Hematopoietic multipotent progenitor cell treated with erythropoietin and hydrocortisone succinate and interleukin-3 and kit ligand, for 15 days (in vitro differentiated cells): ENCODE data around the gene ADAMTSL3.
A peak's percentile ranks its signal among the peaks of the same experiment; 100 is the strongest.
"Not testable (repeated sequence)": the region's sequence is repeated elsewhere in the genome, so short reads cannot be mapped to it uniquely, and the experiment has no call there.

ENCODE experiments used
- DNase-seq: peaks from one replicate; pipeline ENCODE4 v3.0.0-alpha.2; 2015; ENCODE audit warnings: low spot score

Gene ADAMTSL3

GRCh38 chr15:84023636-84024035 is 369.7 kb downstream of the ADAMTSL3 start:
- peak; percentile 15 for DNase-seq

DNA sequence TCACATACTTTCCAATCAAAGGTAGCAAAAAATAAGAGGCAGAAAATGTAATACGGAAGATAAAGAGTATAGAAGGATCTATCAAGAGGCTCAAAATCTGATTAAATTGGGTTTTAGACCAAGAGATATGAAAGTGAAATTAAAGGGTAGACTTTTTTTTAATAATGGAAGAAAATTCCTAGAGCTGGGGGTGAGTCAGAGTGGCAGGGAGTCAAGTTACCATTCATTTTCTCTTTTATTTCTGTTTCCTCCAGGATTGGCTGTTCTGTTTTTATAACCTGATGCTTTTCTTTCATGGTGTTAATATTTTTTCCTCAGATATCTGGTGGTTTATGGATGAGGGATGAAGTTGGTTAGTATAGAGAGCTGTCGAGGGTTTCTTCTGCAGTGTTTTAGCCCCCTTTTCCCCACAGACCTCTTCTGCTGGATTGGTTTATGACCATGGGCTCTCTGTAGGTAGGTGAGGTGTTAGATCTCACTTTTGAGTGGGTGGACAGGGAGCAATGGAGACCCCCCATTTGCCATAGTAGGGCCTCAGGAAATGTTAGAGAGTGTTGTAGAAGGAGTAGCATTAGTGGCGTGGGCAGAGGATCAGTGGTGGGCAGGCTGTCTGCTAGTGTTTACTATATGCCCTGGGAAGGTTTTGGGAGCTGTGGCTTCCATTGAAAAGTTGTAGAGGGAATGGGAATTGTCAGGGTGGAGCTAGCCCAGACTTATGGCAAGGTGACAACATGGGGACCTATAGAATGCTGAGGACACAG is 380.1 kb downstream of the ADAMTSL3 start:
- no peak for DNase-seq

DNA sequence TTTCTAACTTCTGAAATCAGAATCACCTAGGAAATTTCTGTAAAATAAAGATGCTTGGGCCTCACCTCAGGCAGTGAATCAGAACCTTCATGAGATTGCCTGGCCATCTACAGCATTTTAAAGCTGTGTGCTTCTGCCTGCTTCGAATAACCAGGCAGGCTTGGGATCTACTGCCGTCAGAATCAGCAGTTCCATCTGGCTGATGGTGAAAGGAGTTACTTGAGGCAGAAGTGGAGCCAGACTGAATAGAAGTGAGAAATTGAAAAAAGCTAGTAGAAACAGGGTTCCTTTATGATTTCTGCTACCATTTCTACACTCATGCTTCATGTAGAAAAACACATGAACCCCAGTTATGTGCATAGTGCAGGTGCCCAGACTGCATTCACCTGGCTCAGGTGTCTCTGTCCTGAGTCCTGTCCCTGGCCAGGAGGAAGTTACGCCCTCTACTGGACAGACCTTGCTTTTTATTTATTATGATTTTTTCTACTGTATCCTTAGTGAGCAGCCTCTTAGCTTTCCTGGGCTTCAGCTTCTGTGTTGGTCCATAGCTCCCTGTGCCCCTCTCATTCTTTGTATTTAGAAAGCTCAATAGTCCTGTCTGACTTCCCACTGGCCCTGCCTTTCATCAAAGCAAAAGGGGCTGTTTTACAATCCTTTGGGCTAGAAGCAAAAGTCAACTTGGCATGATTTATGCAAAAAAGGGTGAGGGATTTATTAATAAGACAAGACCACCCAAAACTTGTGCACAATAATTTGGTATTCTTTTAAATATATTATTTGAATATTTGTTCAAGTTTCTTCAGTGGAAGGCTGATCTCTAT is 380.9 kb downstream of the ADAMTSL3 start:
- no peak for DNase-seq

- DNase-seq, result no peak
Measured at GRCh38 chr15:84035399-84035766, 381.5 kb downstream of the ADAMTSL3 start.

GRCh38 chr15:84037301-84037700 is 383.4 kb downstream of the ADAMTSL3 start:
- no peak for DNase-seq

DNA sequence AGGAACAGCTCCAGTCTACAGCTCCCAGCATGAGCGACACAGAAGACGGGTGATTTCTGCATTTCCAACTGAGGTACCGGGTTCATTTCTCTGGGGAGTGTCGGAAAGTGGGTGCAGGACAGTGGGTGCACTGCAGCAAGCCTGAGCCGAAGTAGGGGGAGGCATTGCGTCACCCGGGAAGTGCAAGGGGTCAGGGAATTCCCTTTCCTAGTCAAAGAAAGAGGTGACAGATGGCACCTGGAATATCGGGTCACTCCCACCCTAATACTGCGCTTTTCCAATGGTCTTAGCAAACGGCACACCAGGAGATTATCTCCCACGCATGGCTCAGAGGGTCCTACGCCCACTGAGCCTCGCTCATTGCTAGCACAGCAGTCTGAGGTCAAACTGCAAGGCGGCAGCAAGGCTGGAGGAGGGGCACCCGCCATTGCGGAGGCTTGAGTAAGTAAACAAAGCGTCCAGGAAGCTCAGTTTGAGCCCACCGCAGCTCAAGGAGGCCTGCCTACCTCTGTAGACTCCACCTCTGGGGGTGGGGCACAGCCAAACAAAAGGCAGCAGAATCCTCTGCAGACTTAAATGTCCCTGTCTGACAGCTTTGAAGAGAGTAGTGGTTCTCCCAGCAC is 388.6 kb downstream of the ADAMTSL3 start:
- DNase-seq, result not testable (repeated sequence)

GRCh38 chr15:84046064-84046637 is 392.2 kb downstream of the ADAMTSL3 start:
- no peak for DNase-seq

DNA sequence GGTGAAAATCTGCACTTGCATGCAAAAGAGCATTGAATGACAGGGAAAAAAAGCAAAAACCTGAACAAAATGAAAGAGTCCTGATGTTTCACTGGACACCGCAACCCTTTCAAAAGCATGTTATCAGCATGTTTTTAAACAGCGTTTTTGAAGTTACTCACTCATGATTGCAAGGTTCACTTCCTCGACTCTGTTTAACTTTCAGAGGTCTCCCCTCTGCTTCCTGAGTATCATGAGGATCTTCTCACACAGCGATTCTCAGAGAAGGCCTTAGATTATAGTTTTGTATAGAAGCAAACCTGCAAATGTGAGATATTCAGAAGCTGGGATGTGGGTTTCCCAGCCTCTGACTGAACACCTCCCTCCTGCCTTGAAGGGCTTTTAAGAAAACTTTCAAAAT is 395.6 kb downstream of the ADAMTSL3 start:
- not testable (repeated sequence) for DNase-seq

GRCh38 chr15:84050076-84050475 is 396.2 kb downstream of the ADAMTSL3 start:
- DNase-seq, result no peak

GRCh38 chr15:84051146-84051545 is 397.2 kb downstream of the ADAMTSL3 start:
- DNase-seq, result not testable (repeated sequence)

GRCh38 chr15:84054544-84054943 is 400.6 kb downstream of the ADAMTSL3 start:
- DNase-seq, result not testable (repeated sequence)

DNA sequence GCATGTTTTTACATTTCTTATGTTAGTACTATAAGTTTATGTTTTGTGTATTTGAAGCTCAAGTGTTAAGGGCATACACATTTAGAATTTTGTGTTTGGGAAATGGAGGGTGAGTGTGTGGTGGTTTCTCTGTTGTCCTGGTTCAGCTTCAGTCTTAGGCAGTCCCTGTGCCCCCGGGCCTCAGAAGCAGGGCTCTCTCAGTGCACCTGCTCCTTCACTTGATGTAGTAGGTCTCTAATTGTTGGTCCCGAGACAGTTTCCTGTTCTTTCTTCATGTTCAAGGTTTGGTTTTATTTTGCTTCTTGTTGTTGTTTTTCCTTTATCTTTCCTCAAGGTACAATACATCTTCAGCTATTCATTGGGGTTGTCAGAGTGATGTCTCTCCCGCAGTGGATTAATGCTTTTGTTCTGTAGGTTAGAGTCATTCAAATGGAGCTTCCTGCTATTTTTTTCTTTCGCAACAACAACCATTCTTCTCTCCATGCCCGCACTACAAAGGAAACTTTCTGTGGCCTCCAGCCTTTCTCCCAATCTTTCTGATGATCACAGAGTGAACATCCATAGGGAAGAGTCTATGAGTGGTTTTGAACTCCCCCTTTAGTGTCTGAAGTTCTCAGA is 403.9 kb downstream of the ADAMTSL3 start:
- DNase-seq, result no peak

- DNase-seq, result not testable (repeated sequence)
Measured at GRCh38 chr15:84063674-84064073, 409.8 kb downstream of the ADAMTSL3 start.

DNA sequence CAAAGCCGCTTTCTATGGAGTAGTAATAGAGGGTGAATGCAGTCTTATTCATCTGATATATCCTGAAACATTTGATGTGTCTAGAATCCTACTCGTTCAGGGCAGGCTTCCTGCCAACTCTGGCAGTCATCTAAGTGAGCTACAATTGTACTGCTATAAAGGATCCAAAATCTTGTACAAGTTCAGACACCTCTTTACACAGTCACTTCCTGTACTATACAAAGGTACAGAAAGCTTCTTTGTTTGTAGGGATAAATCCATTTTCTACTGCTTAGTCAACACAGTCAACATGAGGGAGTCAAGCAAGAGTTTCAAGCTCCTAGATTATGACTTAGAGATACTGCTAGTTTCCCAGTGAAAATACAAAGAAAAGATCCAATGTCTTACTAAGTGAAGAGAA is 414.8 kb downstream of the ADAMTSL3 start:
- not testable (repeated sequence) for DNase-seq

GRCh38 chr15:84078038-84078437 is 424.1 kb downstream of the ADAMTSL3 start:
- DNase-seq, result not testable (repeated sequence)

DNA sequence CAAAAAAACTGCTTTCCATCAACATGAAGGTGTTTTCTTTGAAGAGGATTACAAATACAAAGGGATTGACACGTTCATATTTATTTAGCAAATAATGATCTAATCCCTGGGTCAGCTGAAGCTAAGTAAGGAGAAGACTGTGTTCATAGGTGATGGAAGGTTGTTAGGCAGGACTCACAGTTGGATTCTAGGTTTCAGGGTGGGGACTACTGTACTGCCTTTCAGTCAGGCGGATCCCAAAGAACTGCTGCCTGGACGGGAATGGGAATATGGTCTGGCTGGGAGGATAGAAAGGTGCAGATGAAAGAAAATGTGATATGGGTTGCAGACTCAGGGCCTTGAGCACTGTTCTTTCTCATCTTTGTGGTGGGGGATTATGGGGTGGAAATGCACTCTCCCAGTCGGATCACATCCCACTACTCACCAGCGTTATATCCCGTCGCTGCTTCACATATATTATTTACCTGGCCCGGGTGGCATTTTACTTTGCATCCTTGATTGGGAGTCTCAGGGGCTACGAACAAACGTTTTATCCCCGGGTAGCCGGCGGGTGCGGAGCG is 425.5 kb downstream of the ADAMTSL3 start:
- DNase-seq, result not testable (repeated sequence)

- DNase-seq, result no peak
Measured at GRCh38 chr15:84079885-84080777, 426.2 kb downstream of the ADAMTSL3 start.

DNA sequence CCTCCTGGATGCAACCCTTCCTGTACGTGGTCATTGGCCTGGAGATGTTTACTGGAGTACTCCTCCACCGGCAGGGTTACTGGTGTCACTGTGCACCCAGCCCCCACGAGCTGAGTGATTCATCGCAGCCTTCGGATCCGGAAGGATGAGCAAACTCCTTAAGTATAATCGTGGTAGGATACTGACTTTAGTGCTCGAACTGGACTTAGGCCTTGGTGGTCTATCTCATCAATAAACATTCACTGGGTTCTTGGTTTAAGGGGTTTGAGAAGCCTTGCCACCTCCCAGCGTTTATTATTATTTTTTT is 426.8 kb downstream of the ADAMTSL3 start:
- not testable (repeated sequence) for DNase-seq

DNA sequence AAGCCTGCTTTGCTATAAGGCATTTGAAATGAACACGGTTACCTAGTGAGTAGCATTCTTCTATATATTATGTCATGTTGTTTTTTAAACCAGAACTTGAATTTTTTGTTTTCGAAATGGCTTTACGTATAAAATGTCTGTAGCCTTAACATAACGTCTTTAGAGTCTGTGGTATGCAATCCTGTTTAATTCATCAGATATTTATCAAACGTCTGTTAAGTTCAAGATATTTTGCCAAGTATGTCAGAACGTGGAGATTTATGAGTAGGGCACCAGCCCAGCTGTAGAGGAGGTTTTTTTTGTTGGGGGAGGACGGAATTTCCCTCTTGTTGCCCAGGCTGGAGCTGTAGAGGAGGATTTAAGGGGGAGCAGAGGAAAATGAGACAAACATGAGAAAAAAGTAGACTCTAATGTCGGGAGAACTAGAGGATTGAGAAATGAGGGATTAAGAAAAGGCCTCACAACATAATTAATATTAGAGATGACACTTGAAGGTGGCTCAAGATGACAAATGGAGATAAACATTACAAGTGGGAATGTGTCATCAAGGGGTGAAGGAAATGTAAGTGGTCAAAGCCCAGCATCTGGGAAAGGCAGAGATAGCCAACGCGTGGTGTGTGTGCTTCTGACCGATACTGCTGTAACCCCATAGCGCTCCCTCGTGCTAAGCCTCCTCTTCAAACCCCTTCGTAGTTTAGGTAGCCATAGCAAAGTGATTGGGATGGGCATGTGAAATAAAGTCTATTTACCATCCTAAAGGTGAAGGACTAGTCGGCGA is 427.7 kb downstream of the ADAMTSL3 start:
- DNase-seq, result no peak

GRCh38 chr15:84082739-84083138 is 428.8 kb downstream of the ADAMTSL3 start:
- DNase-seq, result no peak
